GM12891 (cell line): ENCODE results near the gene MAML2.

ENCODE experiments used
- DNase-seq: peaks from one replicate; pipeline ENCODE4 v3.0.0; 2011; ENCODE audit warnings: low spot score; ENCODE audit not compliant: insufficient read length
- FAIRE-seq: peaks from 2 replicates; lab custom pipeline; 2011; peaks lifted over from hg19 to GRCh38; lab: Jason Lieb, UNC
- PAX5 ChIP-seq: IDR thresholded peaks from 2 replicates; pipeline ENCODE4 v1.6.1; 2011; ENCODE audit warnings: low read length, moderate library complexity, mild to moderate bottlenecking; ENCODE audit not compliant: insufficient read depth, severe bottlenecking
- POLR2A ChIP-seq: IDR thresholded peaks from 2 replicates; pipeline ENCODE4 v1.6.1; 2011; ENCODE audit warnings: low read depth, low read length, control low read depth
- POLR2AphosphoS5 ChIP-seq: IDR thresholded peaks from 2 replicates; pipeline ENCODE4 v1.6.1; 2011; ENCODE audit warnings: low read depth, low read length, control low read depth
- POU2F2 ChIP-seq: IDR thresholded peaks from 2 replicates; pipeline ENCODE4 v1.6.1; 2011; ENCODE audit warnings: low read depth, mild to moderate bottlenecking, control low read depth, low read length, moderate library complexity
- SPI1 ChIP-seq: IDR thresholded peaks from 2 replicates; pipeline ENCODE4 v1.6.1; 2011; ENCODE audit warnings: low read depth, low read length, control low read depth
- TAF1 ChIP-seq: IDR thresholded peaks from 2 replicates; pipeline ENCODE4 v1.6.1; 2011; ENCODE audit warnings: low read depth, low read length, control low read depth

Gene MAML2

GRCh38 chr11:96242971-96243647 lies 99.9 kb downstream of the MAML2 start:
- TF ChIP-seq TAF1 (peak; percentile 16; the same call in 1 of the 2 replicates), POU2F2 (0 out of 2 replicates have a peak, but pooled peaks have one; percentile 18), POLR2AphosphoS5 (peak; percentile 19; the same call in 1 of the 2 replicates), POLR2A (no peak), PAX5 (no peak), SPI1 (0 out of 2 replicates have a peak, but pooled peaks have one; percentile 1)
- peak; percentile 55 for DNase-seq
- peak; percentile 91 for FAIRE-seq

- no peak for TF ChIP-seq POLR2AphosphoS5
- TF ChIP-seq SPI1: no peak
- TF ChIP-seq PAX5: no peak
- TF ChIP-seq POLR2A: no peak
- no peak for TF ChIP-seq TAF1
- no peak for TF ChIP-seq POU2F2
- no peak for FAIRE-seq
- no peak for DNase-seq
These were observed 100.7 kb downstream of the MAML2 start for GRCh38 chr11:96242191-96242847.

- DNase-seq (no peak), FAIRE-seq (no peak)
- TF ChIP-seq SPI1: no peak
- no peak for TF ChIP-seq POLR2A
- TF ChIP-seq TAF1: no peak
- no peak for TF ChIP-seq POLR2AphosphoS5
- TF ChIP-seq PAX5: no peak
These were observed 101.6 kb downstream of the MAML2 start for GRCh38 chr11:96241331-96241841.

- no peak for FAIRE-seq
- DNase-seq: no peak
- no peak for TF ChIP-seq SPI1
- TF ChIP-seq POLR2AphosphoS5: no peak
- no peak for TF ChIP-seq TAF1
- no peak for TF ChIP-seq PAX5
- TF ChIP-seq POLR2A: no peak
- TF ChIP-seq POU2F2: no peak
These were observed 104.3 kb downstream of the MAML2 start for GRCh38 chr11:96238563-96239135.

- DNase-seq: no peak
- TF ChIP-seq POLR2AphosphoS5 (no peak), POU2F2 (no peak), POLR2A (no peak), PAX5 (no peak), TAF1 (no peak), SPI1 (no peak)
- FAIRE-seq: no peak
These were observed 105.2 kb downstream of the MAML2 start for GRCh38 chr11:96237766-96238266.

- TF ChIP-seq TAF1: no peak
- 0 out of 2 replicates have a peak, but pooled peaks have one; percentile 50 for TF ChIP-seq POU2F2
- DNase-seq (no peak), FAIRE-seq (no peak)
These were observed 107.2 kb downstream of the MAML2 start for GRCh38 chr11:96235751-96236150.

GRCh38 chr11:96234866-96235441 lies 108.0 kb downstream of the MAML2 start:
- no peak for FAIRE-seq
- TF ChIP-seq POU2F2: no peak
- no peak for TF ChIP-seq TAF1
- TF ChIP-seq PAX5: no peak
- no peak for TF ChIP-seq SPI1
- TF ChIP-seq POLR2AphosphoS5: no peak
- TF ChIP-seq POLR2A: no peak
- DNase-seq: no peak

GRCh38 chr11:96232132-96232531 lies 110.9 kb downstream of the MAML2 start:
- no peak for FAIRE-seq
- no peak for TF ChIP-seq TAF1
- TF ChIP-seq POU2F2: no peak
- TF ChIP-seq SPI1: no peak
- TF ChIP-seq PAX5: no peak
- TF ChIP-seq POLR2AphosphoS5: no peak
- no peak for TF ChIP-seq POLR2A
- no peak for DNase-seq

- FAIRE-seq (peak; percentile 57), DNase-seq (no peak)
- TF ChIP-seq SPI1 (peak; percentile 39; the same call in 1 of the 2 replicates), POU2F2 (no peak)
These were observed 112.3 kb downstream of the MAML2 start for GRCh38 chr11:96230686-96231085.
